Measurements from ENCODE around the gene APP.

DNA sequence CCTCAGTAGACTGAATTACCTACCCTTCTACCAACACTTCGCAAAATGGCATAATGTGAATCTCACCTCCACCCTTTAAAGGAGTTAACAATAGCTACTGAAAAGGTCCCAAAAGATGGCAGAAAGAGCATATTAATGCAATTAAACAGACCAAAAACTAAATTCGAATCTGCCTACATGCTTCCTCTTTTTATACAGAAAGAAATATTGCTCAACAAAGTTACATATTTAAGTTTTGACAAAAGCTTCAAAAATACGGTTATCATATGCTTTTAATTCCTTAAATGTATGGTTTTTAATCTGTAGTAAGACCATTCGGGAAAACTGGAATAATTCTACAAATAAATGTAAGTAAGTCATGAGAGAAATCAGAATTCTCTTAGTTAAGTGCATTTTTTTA, 2.2 kb downstream of the APP start:
- TF ChIP-seq FOXM1 (IDR thresholded peaks at IDR 0.05; ENCODE audit: borderline replicate concordance, low read depth) (no peak), TEAD4 (IDR thresholded peaks at IDR 0.05) (no peak), YY1 (IDR thresholded peaks at IDR 0.05; ENCODE audit: low read depth) (no peak)
- TF ChIP-seq, protein P1, sequence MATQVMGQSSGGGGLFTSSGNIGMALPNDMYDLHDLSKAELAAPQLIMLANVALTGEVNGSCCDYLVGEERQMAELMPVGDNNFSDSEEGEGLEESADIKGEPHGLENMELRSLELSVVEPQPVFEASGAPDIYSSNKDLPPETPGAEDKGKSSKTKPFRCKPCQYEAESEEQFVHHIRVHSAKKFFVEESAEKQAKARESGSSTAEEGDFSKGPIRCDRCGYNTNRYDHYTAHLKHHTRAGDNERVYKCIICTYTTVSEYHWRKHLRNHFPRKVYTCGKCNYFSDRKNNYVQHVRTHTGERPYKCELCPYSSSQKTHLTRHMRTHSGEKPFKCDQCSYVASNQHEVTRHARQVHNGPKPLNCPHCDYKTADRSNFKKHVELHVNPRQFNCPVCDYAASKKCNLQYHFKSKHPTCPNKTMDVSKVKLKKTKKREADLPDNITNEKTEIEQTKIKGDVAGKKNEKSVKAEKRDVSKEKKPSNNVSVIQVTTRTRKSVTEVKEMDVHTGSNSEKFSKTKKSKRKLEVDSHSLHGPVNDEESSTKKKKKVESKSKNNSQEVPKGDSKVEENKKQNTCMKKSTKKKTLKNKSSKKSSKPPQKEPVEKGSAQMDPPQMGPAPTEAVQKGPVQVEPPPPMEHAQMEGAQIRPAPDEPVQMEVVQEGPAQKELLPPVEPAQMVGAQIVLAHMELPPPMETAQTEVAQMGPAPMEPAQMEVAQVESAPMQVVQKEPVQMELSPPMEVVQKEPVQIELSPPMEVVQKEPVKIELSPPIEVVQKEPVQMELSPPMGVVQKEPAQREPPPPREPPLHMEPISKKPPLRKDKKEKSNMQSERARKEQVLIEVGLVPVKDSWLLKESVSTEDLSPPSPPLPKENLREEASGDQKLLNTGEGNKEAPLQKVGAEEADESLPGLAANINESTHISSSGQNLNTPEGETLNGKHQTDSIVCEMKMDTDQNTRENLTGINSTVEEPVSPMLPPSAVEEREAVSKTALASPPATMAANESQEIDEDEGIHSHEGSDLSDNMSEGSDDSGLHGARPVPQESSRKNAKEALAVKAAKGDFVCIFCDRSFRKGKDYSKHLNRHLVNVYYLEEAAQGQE (IDR thresholded peaks at IDR 0.05; ENCODE audit: low read depth) = no peak

All from Ishikawa (cell line).